Lower lobe of right lung (tissue), 2 donors: ENCODE results near the gene MPO. TPM values are rescaled to one million over a fixed set of nuclear protein-coding genes. Genes with fewer than 3 reads are reported as not detected.

Experiments
- ATAC-seq, 2 donors: fragments of 200-7000 bp; cut with Tn5 transposase; one replicate each; pipeline ENCODE4 v1.9.1; 2020 to 2022; ENCODE audit warnings: mild to moderate bottlenecking in 2 of 2, moderate library complexity in 2 of 2
- DNase-seq: peaks from one replicate; pipeline ENCODE4 v3.0.0-alpha.2; 2020
- H3K27ac ChIP-seq: fragments of 200-600 bp; one replicate; pipeline ENCODE4 v1.8.0; 2022
- H3K27me3 ChIP-seq: fragments of 200-600 bp; one replicate; pipeline ENCODE4 v1.8.0; 2022; ENCODE audit warnings: low read depth
- H3K36me3 ChIP-seq: fragments of 200-600 bp; one replicate; pipeline ENCODE4 v1.8.0; 2022; ENCODE audit warnings: mild to moderate bottlenecking
- H3K4me1 ChIP-seq: fragments of 200-600 bp; one replicate; pipeline ENCODE4 v1.8.0; 2022
- H3K4me3 ChIP-seq: fragments of 200-600 bp; one replicate; pipeline ENCODE4 v1.8.0; 2022; ENCODE audit warnings: mild to moderate bottlenecking
- H3K9me3 ChIP-seq: fragments of 200-600 bp; one replicate; pipeline ENCODE4 v1.8.0; 2022
- intact Hi-C: fragments of 100-400 bp; cut with DNase I; formaldehyde crosslinking; loops from one replicate; pipeline ENCODE4 v1.11.0; 2022
- total RNA-seq: library from RNA; stranded (reverse); fragmentation: NEBNext Ultra II Directional; extraction: Animal tissue kit (Norgen Biotek cat#: 25700); gene quantifications from one replicate; pipeline ENCODE4 v1.2.1, GENCODE V29; 2021
- TF ChIP-seq, protein P1 (sequence below): fragments of 200-600 bp; IDR thresholded peaks from one replicate; pipeline ENCODE4 v1.8.0; 2022; ENCODE audit warnings: antibody characterized with exemption, mild to moderate bottlenecking
- donor health status: DM: no; HTN: yes; CAD: no; lungs with severe emphysema.

The MPO gene
- total RNA-seq, 1 donor from 2014 or later: 1.1 TPM

GRCh38 chr17:58276423-58276822, 4.3 kb downstream of the MPO start:
- intact Hi-C loops: no loop called here
- Histone ChIP-seq H3K4me3 (no peak overlapping the region), H3K27ac (no peak overlapping the region), H3K36me3 (no peaks in the 10 kb centered on the region), H3K27me3 (peaks cover 13% of the 10 kb centered on the region), H3K4me1 (no peaks in the 10 kb centered on the region), H3K9me3 (no peaks in the 10 kb centered on the region)
- ATAC-seq (no peak), DNase-seq (no peak)
- TF ChIP-seq, protein P1, sequence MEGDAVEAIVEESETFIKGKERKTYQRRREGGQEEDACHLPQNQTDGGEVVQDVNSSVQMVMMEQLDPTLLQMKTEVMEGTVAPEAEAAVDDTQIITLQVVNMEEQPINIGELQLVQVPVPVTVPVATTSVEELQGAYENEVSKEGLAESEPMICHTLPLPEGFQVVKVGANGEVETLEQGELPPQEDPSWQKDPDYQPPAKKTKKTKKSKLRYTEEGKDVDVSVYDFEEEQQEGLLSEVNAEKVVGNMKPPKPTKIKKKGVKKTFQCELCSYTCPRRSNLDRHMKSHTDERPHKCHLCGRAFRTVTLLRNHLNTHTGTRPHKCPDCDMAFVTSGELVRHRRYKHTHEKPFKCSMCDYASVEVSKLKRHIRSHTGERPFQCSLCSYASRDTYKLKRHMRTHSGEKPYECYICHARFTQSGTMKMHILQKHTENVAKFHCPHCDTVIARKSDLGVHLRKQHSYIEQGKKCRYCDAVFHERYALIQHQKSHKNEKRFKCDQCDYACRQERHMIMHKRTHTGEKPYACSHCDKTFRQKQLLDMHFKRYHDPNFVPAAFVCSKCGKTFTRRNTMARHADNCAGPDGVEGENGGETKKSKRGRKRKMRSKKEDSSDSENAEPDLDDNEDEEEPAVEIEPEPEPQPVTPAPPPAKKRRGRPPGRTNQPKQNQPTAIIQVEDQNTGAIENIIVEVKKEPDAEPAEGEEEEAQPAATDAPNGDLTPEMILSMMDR: no peak

DNA sequence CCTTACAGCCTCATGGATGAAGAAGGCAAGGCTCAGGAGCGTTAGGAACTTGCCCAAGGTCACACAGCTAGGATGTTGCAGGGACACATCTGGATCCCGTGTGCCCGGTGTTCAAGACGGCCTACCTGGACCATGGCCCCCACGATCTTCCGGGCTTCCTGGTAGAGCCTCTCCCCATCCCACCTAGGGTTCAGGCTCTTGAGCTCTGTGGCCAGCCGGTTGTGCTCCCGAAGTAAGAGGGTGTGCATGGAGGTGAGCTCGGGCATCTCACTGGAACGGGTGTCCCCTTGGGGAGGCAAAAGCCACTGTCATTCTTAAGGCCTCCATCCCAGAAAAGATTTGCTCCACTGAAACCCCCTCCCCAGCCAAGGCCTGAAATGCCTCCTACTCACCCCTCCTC, 5.3 kb downstream of the MPO start:
- Histone ChIP-seq H3K9me3 (no peaks in the 10 kb centered on the region), H3K27me3 (peaks cover 12% of the 10 kb centered on the region), H3K4me3 (no peak overlapping the region), H3K36me3 (no peaks in the 10 kb centered on the region), H3K4me1 (no peaks in the 10 kb centered on the region), H3K27ac (no peak overlapping the region)
- intact Hi-C loops: no loop called here
- no peak for DNase-seq
- ATAC-seq: no peak
- TF ChIP-seq, protein P1: no peak

- Histone ChIP-seq H3K9me3 (no peaks in the 10 kb centered on the region), H3K36me3 (no peaks in the 10 kb centered on the region), H3K27ac (no peak overlapping the region), H3K4me1 (no peaks in the 10 kb centered on the region), H3K27me3 (peaks cover 4% of the 10 kb centered on the region), H3K4me3 (no peak overlapping the region)
- TF ChIP-seq, protein P1: no peak
- no peak for ATAC-seq
- DNase-seq: no peak
- intact Hi-C loops: no loop called here
Observed at GRCh38 chr17:58273453-58274104, 7.2 kb downstream of the MPO start.

GRCh38 chr17:58272367-58273280, 8.1 kb downstream of the MPO start:
- intact Hi-C loops: no loop called here
- DNase-seq (no peak), ATAC-seq (no peak)
- H3K36me3 ChIP-seq: no peaks in the 10 kb centered on the region
- H3K9me3 ChIP-seq: no peaks in the 10 kb centered on the region
- no peak overlapping the region for H3K4me3 ChIP-seq
- no peak overlapping the region for H3K27ac ChIP-seq
- H3K27me3 ChIP-seq: peaks cover 11% of the 10 kb centered on the region
- H3K4me1 ChIP-seq: no peaks in the 10 kb centered on the region
- TF ChIP-seq, protein P1: no peak

GRCh38 chr17:58271216-58271931, 9.4 kb downstream of the MPO start:
- H3K27me3 ChIP-seq: peaks cover 11% of the 10 kb centered on the region
- intact Hi-C loops: no loop called here
- DNase-seq: no peak
- H3K27ac ChIP-seq: no peak overlapping the region
- H3K9me3 ChIP-seq: no peaks in the 10 kb centered on the region
- TF ChIP-seq, protein P1: no peak
- H3K4me1 ChIP-seq: no peaks in the 10 kb centered on the region
- no peak for ATAC-seq
- no peaks in the 10 kb centered on the region for H3K36me3 ChIP-seq
- H3K4me3 ChIP-seq: no peak overlapping the region
